GM13976 (cell line): Measurements from ENCODE around the gene FOXN4.

Experiments
- DNase-seq: peaks from one replicate; pipeline ENCODE4 v3.0.0; 2012; ENCODE audit warnings: low spot score
- CTCF ChIP-seq: IDR thresholded peaks from 2 replicates; pipeline ENCODE4 v1.5.1; 2012; ENCODE audit warnings: borderline replicate concordance, mild to moderate bottlenecking; ENCODE audit not compliant: insufficient read depth; ENCODE audit errors: extremely low read depth, missing control alignments, control extremely low read depth
- in situ Hi-C: fragments of 300-500 bp; cut with MboI; formaldehyde crosslinking; loops from one replicate; pipeline ENCODE4 v1.12.0; 2022; ENCODE audit warnings: low sequenced_read_pairs, mixed read lengths, inconsistent platforms; ENCODE audit not compliant: unreplicated experiment

Gene FOXN4

GRCh38 chr12:109239179-109239578 lies 69.9 kb downstream of the FOXN4 start:
- TF ChIP-seq CTCF, result no peak
- in situ Hi-C loops, result no loop called here
- DNase-seq, result no peak

GRCh38 chr12:109236257-109236656 lies 72.8 kb downstream of the FOXN4 start:
- DNase-seq, result no peak
- no peak for TF ChIP-seq CTCF
- in situ Hi-C loops, result no loop called here

DNA sequence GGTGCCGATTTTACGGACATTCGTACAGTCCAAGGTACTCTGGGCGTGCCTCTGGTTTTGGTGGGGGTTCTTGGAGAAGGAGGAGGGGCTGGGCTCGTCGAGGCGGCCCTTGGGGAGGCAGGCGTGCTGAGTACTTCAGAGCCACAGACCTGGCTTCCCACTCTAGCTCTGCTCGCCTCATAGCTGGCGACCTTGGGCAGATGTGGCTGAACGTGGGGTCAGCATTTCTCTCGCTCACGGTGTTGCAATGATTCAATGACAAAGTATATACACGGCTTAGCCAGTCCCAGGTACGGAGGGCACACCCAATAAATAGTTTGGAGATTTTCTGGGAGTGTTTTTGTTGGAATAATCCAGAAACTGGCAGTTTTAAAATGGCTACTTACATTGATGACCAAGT lies 75.1 kb downstream of the FOXN4 start:
- DNase-seq, result no peak
- in situ Hi-C loops, result no loop called here
- TF ChIP-seq CTCF, result no peak

DNA sequence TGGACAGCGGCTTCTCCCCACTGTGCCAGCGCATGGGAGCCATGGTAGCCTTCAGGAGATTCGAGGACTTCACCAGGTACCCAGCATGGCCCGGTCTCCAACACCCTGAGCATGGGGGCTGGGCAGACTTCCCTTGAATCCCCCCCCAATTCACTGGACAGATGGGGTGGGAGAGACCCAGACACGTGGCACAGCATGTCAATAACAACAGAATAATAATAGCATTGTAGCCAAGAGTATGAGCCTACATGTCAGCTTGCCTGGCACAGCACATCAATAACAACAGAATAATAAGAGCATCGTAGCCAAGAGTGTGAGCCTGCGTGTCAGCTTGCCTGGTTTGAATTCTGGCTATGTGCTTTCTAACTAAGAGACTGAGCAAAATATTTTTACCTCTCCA lies 76.4 kb downstream of the FOXN4 start:
- DNase-seq, result no peak
- TF ChIP-seq CTCF, result no peak
- in situ Hi-C loops, result no loop called here

- DNase-seq, result no peak
- in situ Hi-C loops, result no loop called here
- no peak for TF ChIP-seq CTCF
These were observed 78.9 kb downstream of the FOXN4 start for GRCh38 chr12:109230193-109230592.

- no peak for DNase-seq
- in situ Hi-C loops, result no loop called here
- TF ChIP-seq CTCF, result no peak
These were observed 80.4 kb downstream of the FOXN4 start for GRCh38 chr12:109228664-109229063.
